ENCODE measurements around the gene PHF12.
"Not testable (repeated sequence)": the region's sequence is repeated elsewhere in the genome, so short reads cannot be mapped to it uniquely, and the experiment has no call there.

PHF12 gene

GRCh38 chr17:28899212-28899815 lies 52.0 kb downstream of the PHF12 start:
- no peak overlapping the region for H3K4me3 ChIP-seq (ENCODE audit: low read depth in 1 of 2, low read length in 2 of 2)
- no peaks in the 10 kb centered on the region for H3K27me3 ChIP-seq (ENCODE audit: control insufficient read depth in 1 of 2, insufficient read depth in 2 of 2, low read length in 2 of 2)
- no peak overlapping the region for H3K27ac ChIP-seq (ENCODE audit: low read depth, low read length)
- peaks cover 39 to 43% of the 10 kb centered on the region in 2 donors for H3K4me1 ChIP-seq (ENCODE audit: control insufficient read depth in 1 of 2, insufficient read depth in 2 of 2, low read length in 2 of 2)
- H3K9me3 ChIP-seq (ENCODE audit: control insufficient read depth in 1 of 2, low read length in 2 of 2), result no peaks in the 10 kb centered on the region
- no peaks in the 10 kb centered on the region for H3K36me3 ChIP-seq (ENCODE audit: control insufficient read depth in 1 of 2, insufficient read depth in 2 of 2, low read length in 2 of 2)
- H3K9ac ChIP-seq (ENCODE audit: low read depth in 1 of 2, low read length in 2 of 2), result no peak overlapping the region

- H3K9me3 ChIP-seq (ENCODE audit: control insufficient read depth in 1 of 2, low read length in 2 of 2), result no peaks in the 10 kb centered on the region
- peaks cover 35 to 40% of the 10 kb centered on the region in 2 donors for H3K4me1 ChIP-seq (ENCODE audit: control insufficient read depth in 1 of 2, insufficient read depth in 2 of 2, low read length in 2 of 2)
- H3K27ac ChIP-seq (ENCODE audit: low read depth, low read length), result no peak overlapping the region
- H3K4me3 ChIP-seq (ENCODE audit: low read depth in 1 of 2, low read length in 2 of 2), result peak overlapping the region in 1 of 2 donors; percentile 80
- peak overlapping the region in 1 of 2 donors; percentile 67 for H3K9ac ChIP-seq (ENCODE audit: low read depth in 1 of 2, low read length in 2 of 2)
- H3K27me3 ChIP-seq (ENCODE audit: control insufficient read depth in 1 of 2, insufficient read depth in 2 of 2, low read length in 2 of 2), result no peaks in the 10 kb centered on the region
- no peaks in the 10 kb centered on the region for H3K36me3 ChIP-seq (ENCODE audit: control insufficient read depth in 1 of 2, insufficient read depth in 2 of 2, low read length in 2 of 2)
Observed at GRCh38 chr17:28898527-28898955, 52.8 kb downstream of the PHF12 start.

- H3K9ac ChIP-seq (ENCODE audit: low read depth in 1 of 2, low read length in 2 of 2), result peak overlapping the region; percentile 67 to 85
- no peaks in the 10 kb centered on the region for H3K9me3 ChIP-seq (ENCODE audit: control insufficient read depth in 1 of 2, low read length in 2 of 2)
- no peaks in the 10 kb centered on the region for H3K36me3 ChIP-seq (ENCODE audit: control insufficient read depth in 1 of 2, insufficient read depth in 2 of 2, low read length in 2 of 2)
- H3K27me3 ChIP-seq (ENCODE audit: control insufficient read depth in 1 of 2, insufficient read depth in 2 of 2, low read length in 2 of 2), result no peaks in the 10 kb centered on the region
- H3K27ac ChIP-seq (ENCODE audit: low read depth, low read length), result peak overlapping the region; percentile 81
- H3K4me1 ChIP-seq (ENCODE audit: control insufficient read depth in 1 of 2, insufficient read depth in 2 of 2, low read length in 2 of 2), result peaks cover 33 to 40% of the 10 kb centered on the region in 2 donors
- peak overlapping the region; percentile 80 to 87 for H3K4me3 ChIP-seq (ENCODE audit: low read depth in 1 of 2, low read length in 2 of 2)
Observed at GRCh38 chr17:28897769-28898526, 53.4 kb downstream of the PHF12 start.

GRCh38 chr17:28896884-28897768 lies 54.2 kb downstream of the PHF12 start, which contains the start of gene FLOT2:
Gene FLOT2, minus strand, starts transcription at chr17:28897733. Its CDS starts 159 bp downstream, at chr17:28897574.
- no peaks in the 10 kb centered on the region for H3K36me3 ChIP-seq (ENCODE audit: control insufficient read depth in 1 of 2, insufficient read depth in 2 of 2, low read length in 2 of 2)
- peak within 1 kb of the TSS; percentile 80 to 87 for H3K4me3 ChIP-seq (ENCODE audit: low read depth in 1 of 2, low read length in 2 of 2)
- no peaks in the 10 kb centered on the region for H3K9me3 ChIP-seq (ENCODE audit: control insufficient read depth in 1 of 2, low read length in 2 of 2)
- H3K27me3 ChIP-seq (ENCODE audit: control insufficient read depth in 1 of 2, insufficient read depth in 2 of 2, low read length in 2 of 2), result no peaks in the 10 kb centered on the region
- peak within 1 kb of the TSS; percentile 67 to 85 for H3K9ac ChIP-seq (ENCODE audit: low read depth in 1 of 2, low read length in 2 of 2)
- H3K27ac ChIP-seq (ENCODE audit: low read depth, low read length), result peak within 1 kb of the TSS; percentile 81
- peaks cover 34 to 42% of the 10 kb centered on the region in 2 donors for H3K4me1 ChIP-seq (ENCODE audit: control insufficient read depth in 1 of 2, insufficient read depth in 2 of 2, low read length in 2 of 2)

- Histone ChIP-seq H3K9ac (ENCODE audit: low read depth in 1 of 2, low read length in 2 of 2) (peak overlapping the region; percentile 67 to 85), H3K27ac (ENCODE audit: low read depth, low read length) (peak overlapping the region; percentile 81), H3K27me3 (ENCODE audit: control insufficient read depth in 1 of 2, insufficient read depth in 2 of 2, low read length in 2 of 2) (no peaks in the 10 kb centered on the region), H3K4me3 (ENCODE audit: low read depth in 1 of 2, low read length in 2 of 2) (peak overlapping the region; percentile 80 to 87), H3K36me3 (ENCODE audit: control insufficient read depth in 1 of 2, insufficient read depth in 2 of 2, low read length in 2 of 2) (peaks cover 0 to under 1% of the 10 kb centered on the region in 2 donors), H3K9me3 (ENCODE audit: control insufficient read depth in 1 of 2, low read length in 2 of 2) (no peaks in the 10 kb centered on the region), H3K4me1 (ENCODE audit: control insufficient read depth in 1 of 2, insufficient read depth in 2 of 2, low read length in 2 of 2) (peaks cover 28 to 35% of the 10 kb centered on the region in 2 donors)
Observed at GRCh38 chr17:28896491-28896883, 54.8 kb downstream of the PHF12 start.

GRCh38 chr17:28895794-28896447 lies 55.4 kb downstream of the PHF12 start:
- peaks cover 0 to 5% of the 10 kb centered on the region in 2 donors for H3K36me3 ChIP-seq (ENCODE audit: control insufficient read depth in 1 of 2, insufficient read depth in 2 of 2, low read length in 2 of 2)
- H3K4me3 ChIP-seq (ENCODE audit: low read depth in 1 of 2, low read length in 2 of 2), result peak overlapping the region; percentile 80 to 87
- no peaks in the 10 kb centered on the region for H3K27me3 ChIP-seq (ENCODE audit: control insufficient read depth in 1 of 2, insufficient read depth in 2 of 2, low read length in 2 of 2)
- H3K9me3 ChIP-seq (ENCODE audit: control insufficient read depth in 1 of 2, low read length in 2 of 2), result no peaks in the 10 kb centered on the region
- H3K27ac ChIP-seq (ENCODE audit: low read depth, low read length), result no peak overlapping the region
- H3K9ac ChIP-seq (ENCODE audit: low read depth in 1 of 2, low read length in 2 of 2), result peak overlapping the region; percentile 67 to 85
- H3K4me1 ChIP-seq (ENCODE audit: control insufficient read depth in 1 of 2, insufficient read depth in 2 of 2, low read length in 2 of 2), result peaks cover 25 to 34% of the 10 kb centered on the region in 2 donors

GRCh38 chr17:28893248-28894183 lies 57.8 kb downstream of the PHF12 start:
- H3K9me3 ChIP-seq (ENCODE audit: control insufficient read depth in 1 of 2, low read length in 2 of 2); H3K27ac ChIP-seq (ENCODE audit: low read depth, low read length); H3K4me3 ChIP-seq (ENCODE audit: low read depth in 1 of 2, low read length in 2 of 2); H3K36me3 ChIP-seq (ENCODE audit: control insufficient read depth in 1 of 2, insufficient read depth in 2 of 2, low read length in 2 of 2); H3K27me3 ChIP-seq (ENCODE audit: control insufficient read depth in 1 of 2, insufficient read depth in 2 of 2, low read length in 2 of 2): not testable (repeated sequence)
- peak overlapping the region in 1 of 2 donors; percentile 47 for H3K9ac ChIP-seq (ENCODE audit: low read depth in 1 of 2, low read length in 2 of 2)
- H3K4me1 ChIP-seq (ENCODE audit: control insufficient read depth in 1 of 2, insufficient read depth in 2 of 2, low read length in 2 of 2), result peaks cover 24 to 33% of the 10 kb centered on the region in 2 donors

- no peaks in the 10 kb centered on the region for H3K9me3 ChIP-seq (ENCODE audit: control insufficient read depth in 1 of 2, low read length in 2 of 2)
- no peak overlapping the region for H3K9ac ChIP-seq (ENCODE audit: low read depth in 1 of 2, low read length in 2 of 2)
- H3K4me3 ChIP-seq (ENCODE audit: low read depth in 1 of 2, low read length in 2 of 2), result no peak overlapping the region
- peaks cover 16 to 24% of the 10 kb centered on the region in 2 donors for H3K4me1 ChIP-seq (ENCODE audit: control insufficient read depth in 1 of 2, insufficient read depth in 2 of 2, low read length in 2 of 2)
- no peak overlapping the region for H3K27ac ChIP-seq (ENCODE audit: low read depth, low read length)
- H3K36me3 ChIP-seq (ENCODE audit: control insufficient read depth in 1 of 2, insufficient read depth in 2 of 2, low read length in 2 of 2), result peaks cover 0 to 12% of the 10 kb centered on the region in 2 donors
- H3K27me3 ChIP-seq (ENCODE audit: control insufficient read depth in 1 of 2, insufficient read depth in 2 of 2, low read length in 2 of 2), result no peaks in the 10 kb centered on the region
Observed at GRCh38 chr17:28892024-28892423, 59.3 kb downstream of the PHF12 start.

- Histone ChIP-seq H3K4me1 (ENCODE audit: control insufficient read depth in 1 of 2, insufficient read depth in 2 of 2, low read length in 2 of 2) (peaks cover 10 to 17% of the 10 kb centered on the region in 2 donors), H3K9me3 (ENCODE audit: control insufficient read depth in 1 of 2, low read length in 2 of 2) (no peaks in the 10 kb centered on the region), H3K36me3 (ENCODE audit: control insufficient read depth in 1 of 2, insufficient read depth in 2 of 2, low read length in 2 of 2) (peaks cover 0 to 12% of the 10 kb centered on the region in 2 donors), H3K9ac (ENCODE audit: low read depth in 1 of 2, low read length in 2 of 2) (no peak overlapping the region), H3K27me3 (ENCODE audit: control insufficient read depth in 1 of 2, insufficient read depth in 2 of 2, low read length in 2 of 2) (no peaks in the 10 kb centered on the region), H3K4me3 (ENCODE audit: low read depth in 1 of 2, low read length in 2 of 2) (no peak overlapping the region), H3K27ac (ENCODE audit: low read depth, low read length) (no peak overlapping the region)
Observed at GRCh38 chr17:28891201-28891600, 60.1 kb downstream of the PHF12 start.

Measured in duodenal mucosa (tissue), 2 donors.